GM19324 (cell line): Measurements from ENCODE around the gene SYT8.
A peak's percentile ranks its signal among the peaks of the same experiment; 100 is the strongest.

Experiments used
- ATAC-seq: cut with Tn5 transposase; IDR thresholded peaks from one replicate; pipeline ENCODE4 v1.9.1; 2021; ENCODE audit warnings: mild to moderate bottlenecking, moderate library complexity; ENCODE audit not compliant: unreplicated experiment, low FRiP score

SYT8 gene

GRCh38 chr11:1843796-1844195 lies 9.0 kb downstream of the SYT8 start:
- no peak for ATAC-seq

- ATAC-seq = no peak
These were observed 9.7 kb downstream of the SYT8 start for GRCh38 chr11:1844221-1845094.

GRCh38 chr11:1845095-1845429 lies 10.3 kb downstream of the SYT8 start:
- ATAC-seq = no peak

GRCh38 chr11:1845561-1846452 lies 11.0 kb downstream of the SYT8 start:
- ATAC-seq = no peak

GRCh38 chr11:1846453-1846932 lies 11.7 kb downstream of the SYT8 start:
- ATAC-seq = no peak

GRCh38 chr11:1847006-1847735 lies 12.4 kb downstream of the SYT8 start:
- ATAC-seq = no peak

- no peak for ATAC-seq
These were observed 13.3 kb downstream of the SYT8 start for GRCh38 chr11:1847926-1848639.

- ATAC-seq = no peak
These were observed 14.0 kb downstream of the SYT8 start for GRCh38 chr11:1848640-1849430.

- ATAC-seq = no peak
These were observed 16.8 kb downstream of the SYT8 start for GRCh38 chr11:1851468-1852180.

GRCh38 chr11:1852271-1852876 lies 17.6 kb downstream of the SYT8 start:
- ATAC-seq = peak; percentile 0

GRCh38 chr11:1852877-1853276 lies 18.1 kb downstream of the SYT8 start, which contains the start of gene LSP1:
TSS of gene LSP1 (plus strand) at chr11:1853084. CDS start at chr11:1853145, 61 bp downstream.
- ATAC-seq = peak; percentile 45

- ATAC-seq = no peak
These were observed 18.8 kb downstream of the SYT8 start for GRCh38 chr11:1853376-1854131.

GRCh38 chr11:1854132-1854948 lies 19.6 kb downstream of the SYT8 start:
- ATAC-seq = no peak

- no peak for ATAC-seq
These were observed 20.4 kb downstream of the SYT8 start for GRCh38 chr11:1854949-1855885.

GRCh38 chr11:1855886-1856265 lies 21.1 kb downstream of the SYT8 start:
- ATAC-seq = no peak
